ENCODE measurements around the gene CHKA. TPM values are rescaled to one million over a fixed set of nuclear protein-coding genes. Genes with fewer than 3 reads are reported as not detected.

The CHKA gene
- total RNA-seq, 1 donor = 10.8 TPM

DNA sequence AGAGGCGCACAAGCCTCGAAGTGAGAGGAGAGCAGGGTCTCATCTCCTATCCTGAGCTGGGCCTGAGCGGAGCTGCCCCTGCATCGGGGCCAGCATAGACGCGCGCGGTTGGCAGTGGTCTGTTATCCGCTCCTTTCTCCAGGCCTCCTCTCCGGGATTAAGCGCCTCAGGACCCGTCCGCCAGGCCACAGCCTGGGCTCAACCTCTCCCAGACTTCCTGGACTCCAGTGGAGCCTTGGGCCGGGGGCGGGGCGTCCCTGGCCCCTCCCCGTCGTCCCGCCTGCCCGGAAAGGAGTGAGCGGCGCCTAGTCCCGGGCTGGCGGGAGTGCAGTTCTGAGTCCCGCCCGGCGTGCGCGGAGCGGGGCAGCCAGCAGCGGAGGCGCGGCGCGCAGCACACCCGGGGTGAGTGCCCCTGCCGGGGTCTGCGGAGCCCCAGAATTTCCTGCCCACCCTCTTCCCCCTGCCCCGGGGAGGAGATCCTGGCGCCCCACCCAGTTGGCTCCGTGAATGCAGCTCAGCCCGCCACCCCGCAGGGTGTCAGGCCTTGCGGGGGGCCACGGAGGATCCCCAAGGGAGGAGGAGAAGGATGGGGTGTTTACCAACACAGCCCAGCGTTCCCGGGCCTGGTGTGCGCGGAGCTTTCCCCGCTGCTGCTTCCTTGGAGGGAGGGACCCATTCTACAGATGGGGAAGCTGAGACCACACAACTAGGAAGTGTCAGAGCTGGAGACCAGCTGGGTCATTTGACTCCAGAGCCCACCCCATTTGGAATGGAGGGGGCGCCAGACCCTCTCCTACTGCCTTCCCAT is 82.3 kb downstream of the CHKA start, which contains the start of gene TCIRG1:
Gene TCIRG1 (plus strand): TSS at position 308 of the 808 bp plus-strand sequence. CDS start 2,247 bp downstream, outside the sequence.
- peak; percentile 90 for DNase-seq (ENCODE audit: low read depth)
- TF ChIP-seq, protein P1, sequence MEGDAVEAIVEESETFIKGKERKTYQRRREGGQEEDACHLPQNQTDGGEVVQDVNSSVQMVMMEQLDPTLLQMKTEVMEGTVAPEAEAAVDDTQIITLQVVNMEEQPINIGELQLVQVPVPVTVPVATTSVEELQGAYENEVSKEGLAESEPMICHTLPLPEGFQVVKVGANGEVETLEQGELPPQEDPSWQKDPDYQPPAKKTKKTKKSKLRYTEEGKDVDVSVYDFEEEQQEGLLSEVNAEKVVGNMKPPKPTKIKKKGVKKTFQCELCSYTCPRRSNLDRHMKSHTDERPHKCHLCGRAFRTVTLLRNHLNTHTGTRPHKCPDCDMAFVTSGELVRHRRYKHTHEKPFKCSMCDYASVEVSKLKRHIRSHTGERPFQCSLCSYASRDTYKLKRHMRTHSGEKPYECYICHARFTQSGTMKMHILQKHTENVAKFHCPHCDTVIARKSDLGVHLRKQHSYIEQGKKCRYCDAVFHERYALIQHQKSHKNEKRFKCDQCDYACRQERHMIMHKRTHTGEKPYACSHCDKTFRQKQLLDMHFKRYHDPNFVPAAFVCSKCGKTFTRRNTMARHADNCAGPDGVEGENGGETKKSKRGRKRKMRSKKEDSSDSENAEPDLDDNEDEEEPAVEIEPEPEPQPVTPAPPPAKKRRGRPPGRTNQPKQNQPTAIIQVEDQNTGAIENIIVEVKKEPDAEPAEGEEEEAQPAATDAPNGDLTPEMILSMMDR (IDR thresholded peaks at IDR 0.05; ENCODE audit: insufficient read depth, low read depth, low read length) = no peak
- H3K4me3 ChIP-seq (ENCODE audit: low read depth, low read length) = peak within 1 kb of the TSS; percentile 85

DNA sequence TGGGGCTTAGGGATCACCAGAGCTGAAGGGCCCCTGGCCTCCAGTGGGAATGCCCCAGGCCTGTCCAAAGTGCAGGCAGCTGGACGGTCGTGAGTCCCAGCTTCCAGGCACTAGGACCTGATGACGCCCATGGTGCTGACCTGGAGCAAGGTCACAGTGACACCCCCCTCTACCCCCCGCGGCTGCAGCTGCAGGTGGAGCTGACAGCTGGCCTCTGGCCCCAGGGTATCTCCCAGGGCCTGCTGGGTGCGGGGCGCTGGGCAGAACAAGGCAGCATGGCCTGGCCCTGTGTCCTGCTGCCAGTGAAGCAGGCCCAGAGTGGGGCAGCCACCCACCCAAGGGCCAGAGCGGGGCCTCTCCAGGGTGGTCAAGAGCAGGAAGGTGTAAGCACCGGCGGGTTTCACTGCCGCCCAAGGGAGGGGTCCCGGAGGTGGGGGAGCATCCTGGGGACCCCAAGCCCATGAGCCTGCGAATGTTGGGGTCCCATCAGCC is 82.9 kb downstream of the CHKA start:
- TF ChIP-seq, protein P1 (IDR thresholded peaks at IDR 0.05; ENCODE audit: insufficient read depth, low read depth, low read length) = no peak
- DNase-seq (ENCODE audit: low read depth) = no peak
- peak overlapping the region; percentile 85 for H3K4me3 ChIP-seq (ENCODE audit: low read depth, low read length)

DNA sequence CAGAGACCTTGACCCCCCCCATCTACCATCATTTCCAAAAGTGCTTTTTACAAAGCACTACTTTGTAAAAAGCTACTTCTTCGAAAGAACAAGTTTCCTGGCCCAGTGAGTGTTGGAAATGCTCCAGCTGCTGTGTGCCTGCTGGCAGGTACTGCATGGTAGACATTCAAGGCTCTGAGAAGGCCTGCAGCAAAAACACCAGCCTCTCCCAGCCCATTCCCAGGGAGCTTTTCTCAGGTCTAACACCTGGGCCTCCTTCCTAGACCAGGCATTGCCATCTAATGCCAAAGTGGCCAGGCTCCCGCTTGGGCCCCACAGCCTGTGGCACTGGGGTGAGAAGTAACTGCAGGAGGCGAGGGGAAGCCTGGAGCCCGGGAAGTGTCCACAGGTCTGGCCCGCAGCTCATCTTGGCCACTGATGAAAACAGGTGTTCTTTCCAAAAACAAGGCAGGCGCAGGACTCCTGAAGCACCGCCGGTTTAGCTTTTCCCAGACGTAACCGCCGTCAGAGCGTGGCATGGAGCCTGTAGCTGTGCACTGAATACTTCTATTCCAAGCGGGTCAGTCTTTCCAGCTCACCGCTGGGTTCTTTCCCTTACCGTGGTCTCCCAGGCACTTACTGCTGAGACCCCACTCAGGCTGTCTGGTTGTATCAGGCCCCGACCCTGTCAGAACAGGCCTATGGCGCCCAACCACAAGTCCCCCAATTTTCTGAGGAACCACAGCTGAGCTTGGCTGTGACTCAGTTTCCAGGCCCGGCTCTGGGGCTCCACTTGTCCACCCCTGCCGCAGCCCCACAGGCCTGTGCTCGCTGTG is 83.6 kb downstream of the CHKA start:
- DNase-seq (ENCODE audit: low read depth) = no peak
- TF ChIP-seq, protein P1 (IDR thresholded peaks at IDR 0.05; ENCODE audit: insufficient read depth, low read depth, low read length) = no peak
- H3K4me3 ChIP-seq (ENCODE audit: low read depth, low read length) = no peak overlapping the region

DNA sequence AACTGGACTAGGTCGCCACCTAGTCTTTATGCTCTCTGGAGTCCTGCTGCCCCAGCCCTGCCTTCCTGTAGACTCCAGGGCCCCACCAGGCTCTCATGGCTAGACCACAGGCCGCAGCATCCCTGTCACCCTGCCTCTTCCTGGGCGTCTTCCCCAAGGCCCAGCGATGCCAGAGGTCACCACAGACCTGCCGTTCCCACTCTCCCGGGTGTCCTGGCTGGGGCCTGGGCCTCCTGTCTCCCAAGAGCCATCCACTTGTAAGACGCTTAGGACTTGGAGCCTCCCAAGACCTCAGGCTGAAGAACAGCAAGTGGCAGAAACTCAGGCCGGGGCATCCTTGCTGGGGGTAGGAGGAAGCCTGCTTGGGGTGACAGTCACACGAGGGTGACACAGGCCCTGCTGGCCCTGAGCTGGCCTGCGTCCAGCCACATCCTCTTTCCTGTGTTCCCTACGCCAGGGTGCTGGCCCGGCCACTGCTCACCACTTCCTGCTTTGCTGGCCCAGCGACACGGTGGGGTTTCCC is 84.4 kb downstream of the CHKA start:
- no peak overlapping the region for H3K4me3 ChIP-seq (ENCODE audit: low read depth, low read length)
- DNase-seq (ENCODE audit: low read depth) = no peak
- TF ChIP-seq, protein P1 (IDR thresholded peaks at IDR 0.05; ENCODE audit: insufficient read depth, low read depth, low read length) = no peak

DNA sequence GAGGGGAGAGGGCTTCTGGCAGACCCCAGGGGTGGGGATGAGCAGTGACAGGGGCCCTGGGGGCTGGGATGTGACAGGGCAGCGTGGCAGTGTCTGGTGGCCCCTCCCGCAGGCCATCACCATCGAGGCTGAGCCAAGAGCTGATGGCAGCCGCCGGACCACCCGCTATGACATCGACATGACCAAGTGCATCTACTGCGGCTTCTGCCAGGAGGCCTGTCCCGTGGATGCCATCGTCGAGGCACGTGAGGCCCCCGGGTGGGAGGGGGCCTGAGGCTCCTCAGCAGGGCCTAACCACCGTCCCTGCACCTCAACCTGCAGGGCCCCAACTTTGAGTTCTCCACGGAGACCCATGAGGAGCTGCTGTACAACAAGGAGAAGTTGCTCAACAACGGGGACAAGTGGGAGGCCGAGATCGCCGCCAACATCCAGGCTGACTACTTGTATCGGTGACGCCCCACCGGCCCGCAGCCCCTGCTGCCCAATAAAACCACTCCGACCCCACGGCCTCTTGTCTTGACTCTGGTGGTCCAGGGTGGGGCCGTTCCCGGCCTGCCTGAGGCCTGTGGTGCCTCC is 85.0 kb downstream of the CHKA start:
- no peak overlapping the region for H3K4me3 ChIP-seq (ENCODE audit: low read depth, low read length)
- TF ChIP-seq, protein P1 (IDR thresholded peaks at IDR 0.05; ENCODE audit: insufficient read depth, low read depth, low read length) = no peak
- DNase-seq (ENCODE audit: low read depth) = no peak

DNA sequence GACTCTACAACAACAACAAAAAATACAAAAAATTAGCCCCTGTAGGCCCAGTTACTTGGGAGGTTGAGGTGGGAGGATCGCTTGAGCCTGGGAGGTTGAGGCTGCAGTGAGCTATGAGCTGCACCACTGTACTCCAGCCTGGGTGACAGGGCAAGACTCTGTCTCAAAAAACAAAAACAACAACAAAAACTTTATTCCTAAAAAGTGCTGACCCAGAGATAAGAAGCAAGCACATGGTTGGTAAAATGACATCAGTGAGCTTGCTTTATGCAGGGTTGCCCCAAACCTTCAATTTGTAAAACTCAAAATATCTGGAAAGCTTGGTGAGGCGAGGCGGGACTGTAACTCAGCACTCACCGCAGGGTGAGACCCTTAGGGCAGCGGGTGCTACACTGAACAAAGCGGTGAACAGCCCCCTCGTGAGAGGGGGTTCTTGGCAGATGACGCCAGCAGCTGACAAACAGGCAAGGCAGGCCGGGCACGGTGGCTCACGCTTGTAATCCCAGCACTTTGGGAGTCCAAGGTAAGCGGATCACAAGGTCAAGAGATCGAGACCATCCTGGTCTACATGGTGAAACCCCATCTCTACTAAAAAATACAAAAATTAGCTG is 85.8 kb downstream of the CHKA start:
- TF ChIP-seq, protein P1 (IDR thresholded peaks at IDR 0.05; ENCODE audit: insufficient read depth, low read depth, low read length) = no peak
- no peak overlapping the region for H3K4me3 ChIP-seq (ENCODE audit: low read depth, low read length)
- no peak for DNase-seq (ENCODE audit: low read depth)
